ENCODE results near the gene ATP5F1D. TPM values are rescaled to one million over a fixed set of nuclear protein-coding genes. Genes with fewer than 3 reads are reported as not detected.

The ATP5F1D gene
- total and polyA plus RNA-seq, 2 of the 13 experiments (the other 11 are each of a cell fraction or from before 2014, with no cell fraction given) = 39.4 to 78.7 TPM

DNA sequence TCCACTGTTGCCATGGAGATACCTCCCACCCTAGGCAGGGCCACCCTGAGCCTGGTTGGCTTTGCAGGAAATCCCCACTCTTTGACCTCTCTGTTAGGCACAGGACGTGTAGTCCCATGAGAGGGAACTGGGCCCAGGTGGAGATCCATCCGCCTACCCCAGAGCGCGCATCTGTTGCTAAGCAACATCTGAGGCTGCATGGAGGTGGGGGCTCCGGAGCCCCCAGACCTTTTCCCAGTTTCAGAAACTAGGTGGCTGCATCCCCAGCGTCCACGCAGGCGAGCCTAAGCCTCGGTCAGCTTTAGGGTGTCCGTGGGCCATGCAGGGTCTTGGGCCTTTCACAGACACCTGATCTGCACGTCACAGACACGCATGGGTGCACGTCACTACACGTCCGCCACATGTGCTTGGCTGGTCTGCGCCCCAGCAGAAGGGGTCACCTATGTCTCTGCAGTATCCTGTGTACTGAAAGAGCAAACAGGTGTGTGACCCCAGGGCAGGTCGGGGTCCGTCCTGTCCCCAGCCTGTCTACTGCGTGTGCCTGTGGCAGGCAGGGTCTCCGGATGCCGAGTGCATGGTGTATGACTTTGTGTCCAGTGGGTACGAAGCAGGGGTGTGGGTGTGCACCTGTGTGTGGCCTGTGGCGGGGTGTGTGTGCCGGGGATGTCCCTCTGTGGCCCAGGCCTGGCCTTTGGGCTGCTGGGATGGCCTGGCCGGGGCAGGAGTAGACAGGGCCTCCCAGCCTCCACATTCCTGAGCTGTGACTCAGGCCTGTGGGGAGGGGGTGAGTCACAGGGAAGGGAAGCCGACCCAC, 23.5 kb downstream of the ATP5F1D start (continued):
- TF ChIP-seq, protein P1, sequence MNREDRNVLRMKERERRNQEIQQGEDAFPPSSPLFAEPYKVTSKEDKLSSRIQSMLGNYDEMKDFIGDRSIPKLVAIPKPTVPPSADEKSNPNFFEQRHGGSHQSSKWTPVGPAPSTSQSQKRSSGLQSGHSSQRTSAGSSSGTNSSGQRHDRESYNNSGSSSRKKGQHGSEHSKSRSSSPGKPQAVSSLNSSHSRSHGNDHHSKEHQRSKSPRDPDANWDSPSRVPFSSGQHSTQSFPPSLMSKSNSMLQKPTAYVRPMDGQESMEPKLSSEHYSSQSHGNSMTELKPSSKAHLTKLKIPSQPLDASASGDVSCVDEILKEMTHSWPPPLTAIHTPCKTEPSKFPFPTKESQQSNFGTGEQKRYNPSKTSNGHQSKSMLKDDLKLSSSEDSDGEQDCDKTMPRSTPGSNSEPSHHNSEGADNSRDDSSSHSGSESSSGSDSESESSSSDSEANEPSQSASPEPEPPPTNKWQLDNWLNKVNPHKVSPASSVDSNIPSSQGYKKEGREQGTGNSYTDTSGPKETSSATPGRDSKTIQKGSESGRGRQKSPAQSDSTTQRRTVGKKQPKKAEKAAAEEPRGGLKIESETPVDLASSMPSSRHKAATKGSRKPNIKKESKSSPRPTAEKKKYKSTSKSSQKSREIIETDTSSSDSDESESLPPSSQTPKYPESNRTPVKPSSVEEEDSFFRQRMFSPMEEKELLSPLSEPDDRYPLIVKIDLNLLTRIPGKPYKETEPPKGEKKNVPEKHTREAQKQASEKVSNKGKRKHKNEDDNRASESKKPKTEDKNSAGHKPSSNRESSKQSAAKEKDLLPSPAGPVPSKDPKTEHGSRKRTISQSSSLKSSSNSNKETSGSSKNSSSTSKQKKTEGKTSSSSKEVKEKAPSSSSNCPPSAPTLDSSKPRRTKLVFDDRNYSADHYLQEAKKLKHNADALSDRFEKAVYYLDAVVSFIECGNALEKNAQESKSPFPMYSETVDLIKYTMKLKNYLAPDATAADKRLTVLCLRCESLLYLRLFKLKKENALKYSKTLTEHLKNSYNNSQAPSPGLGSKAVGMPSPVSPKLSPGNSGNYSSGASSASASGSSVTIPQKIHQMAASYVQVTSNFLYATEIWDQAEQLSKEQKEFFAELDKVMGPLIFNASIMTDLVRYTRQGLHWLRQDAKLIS (CRISPR knock-in tag; IDR thresholded peaks at IDR 0.05) = no peak
- TF ChIP-seq ZSCAN29 (CRISPR knock-in tag; conservative IDR thresholded peaks at IDR 0.05) = no peak
- TF ChIP-seq HOXD1 (CRISPR knock-in tag; IDR thresholded peaks at IDR 0.05) = no peak
- no peak for TF ChIP-seq TRIM24 (CRISPR knock-in tag; IDR thresholded peaks at IDR 0.05)
- no peak for TF ChIP-seq HOXA9 (CRISPR knock-in tag; IDR thresholded peaks at IDR 0.05; ENCODE audit: borderline replicate concordance)
- TF ChIP-seq MTA3 (CRISPR knock-in tag; IDR thresholded peaks at IDR 0.05) = no peak
- no peak for TF ChIP-seq ZNF468 (CRISPR knock-in tag; IDR thresholded peaks at IDR 0.05)
- TF ChIP-seq ZNF251 (CRISPR knock-in tag; IDR thresholded peaks at IDR 0.05) = peak; percentile 77; the same call in 1 of the 2 replicates
- TF ChIP-seq, protein P2, sequence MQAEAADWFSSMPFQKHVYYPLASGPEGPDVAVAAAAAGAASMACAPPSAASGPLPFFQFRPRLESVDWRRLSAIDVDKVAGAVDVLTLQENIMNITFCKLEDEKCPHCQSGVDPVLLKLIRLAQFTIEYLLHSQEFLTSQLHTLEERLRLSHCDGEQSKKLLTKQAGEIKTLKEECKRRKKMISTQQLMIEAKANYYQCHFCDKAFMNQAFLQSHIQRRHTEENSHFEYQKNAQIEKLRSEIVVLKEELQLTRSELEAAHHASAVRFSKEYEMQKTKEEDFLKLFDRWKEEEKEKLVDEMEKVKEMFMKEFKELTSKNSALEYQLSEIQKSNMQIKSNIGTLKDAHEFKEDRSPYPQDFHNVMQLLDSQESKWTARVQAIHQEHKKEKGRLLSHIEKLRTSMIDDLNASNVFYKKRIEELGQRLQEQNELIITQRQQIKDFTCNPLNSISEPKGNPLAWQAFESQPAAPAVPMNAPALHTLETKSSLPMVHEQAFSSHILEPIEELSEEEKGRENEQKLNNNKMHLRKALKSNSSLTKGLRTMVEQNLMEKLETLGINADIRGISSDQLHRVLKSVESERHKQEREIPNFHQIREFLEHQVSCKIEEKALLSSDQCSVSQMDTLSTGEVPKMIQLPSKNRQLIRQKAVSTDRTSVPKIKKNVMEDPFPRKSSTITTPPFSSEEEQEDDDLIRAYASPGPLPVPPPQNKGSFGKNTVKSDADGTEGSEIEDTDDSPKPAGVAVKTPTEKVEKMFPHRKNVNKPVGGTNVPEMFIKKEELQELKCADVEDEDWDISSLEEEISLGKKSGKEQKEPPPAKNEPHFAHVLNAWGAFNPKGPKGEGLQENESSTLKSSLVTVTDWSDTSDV (CRISPR knock-in tag; IDR thresholded peaks at IDR 0.05) = no peak
- no peak for TF ChIP-seq SOX13 (IDR thresholded peaks at IDR 0.05)
- peak in 1 of 2 experiments; percentile 67; a peak in 2 of 4 replicates for TF ChIP-seq SOX13 (CRISPR knock-in tag; conservative IDR thresholded peaks at IDR 0.05 in 1 of 2, IDR thresholded peaks at IDR 0.05 in 1 of 2)
- TF ChIP-seq, protein P3, sequence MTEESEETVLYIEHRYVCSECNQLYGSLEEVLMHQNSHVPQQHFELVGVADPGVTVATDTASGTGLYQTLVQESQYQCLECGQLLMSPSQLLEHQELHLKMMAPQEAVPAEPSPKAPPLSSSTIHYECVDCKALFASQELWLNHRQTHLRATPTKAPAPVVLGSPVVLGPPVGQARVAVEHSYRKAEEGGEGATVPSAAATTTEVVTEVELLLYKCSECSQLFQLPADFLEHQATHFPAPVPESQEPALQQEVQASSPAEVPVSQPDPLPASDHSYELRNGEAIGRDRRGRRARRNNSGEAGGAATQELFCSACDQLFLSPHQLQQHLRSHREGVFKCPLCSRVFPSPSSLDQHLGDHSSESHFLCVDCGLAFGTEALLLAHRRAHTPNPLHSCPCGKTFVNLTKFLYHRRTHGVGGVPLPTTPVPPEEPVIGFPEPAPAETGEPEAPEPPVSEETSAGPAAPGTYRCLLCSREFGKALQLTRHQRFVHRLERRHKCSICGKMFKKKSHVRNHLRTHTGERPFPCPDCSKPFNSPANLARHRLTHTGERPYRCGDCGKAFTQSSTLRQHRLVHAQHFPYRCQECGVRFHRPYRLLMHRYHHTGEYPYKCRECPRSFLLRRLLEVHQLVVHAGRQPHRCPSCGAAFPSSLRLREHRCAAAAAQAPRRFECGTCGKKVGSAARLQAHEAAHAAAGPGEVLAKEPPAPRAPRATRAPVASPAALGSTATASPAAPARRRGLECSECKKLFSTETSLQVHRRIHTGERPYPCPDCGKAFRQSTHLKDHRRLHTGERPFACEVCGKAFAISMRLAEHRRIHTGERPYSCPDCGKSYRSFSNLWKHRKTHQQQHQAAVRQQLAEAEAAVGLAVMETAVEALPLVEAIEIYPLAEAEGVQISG (CRISPR knock-in tag; IDR thresholded peaks at IDR 0.05) = no peak
- no peak for TF ChIP-seq HNRNPUL1 (IDR thresholded peaks at IDR 0.05; ENCODE audit: low read depth, low read length)
- no peak for TF ChIP-seq KDM6A (CRISPR knock-in tag; IDR thresholded peaks at IDR 0.05; ENCODE audit: low read depth)
- TF ChIP-seq ZNF841 (CRISPR knock-in tag; IDR thresholded peaks at IDR 0.05; ENCODE audit: borderline replicate concordance) = no peak
- no peak for TF ChIP-seq IKZF1 (IDR thresholded peaks at IDR 0.05)
- TF ChIP-seq, protein P4, sequence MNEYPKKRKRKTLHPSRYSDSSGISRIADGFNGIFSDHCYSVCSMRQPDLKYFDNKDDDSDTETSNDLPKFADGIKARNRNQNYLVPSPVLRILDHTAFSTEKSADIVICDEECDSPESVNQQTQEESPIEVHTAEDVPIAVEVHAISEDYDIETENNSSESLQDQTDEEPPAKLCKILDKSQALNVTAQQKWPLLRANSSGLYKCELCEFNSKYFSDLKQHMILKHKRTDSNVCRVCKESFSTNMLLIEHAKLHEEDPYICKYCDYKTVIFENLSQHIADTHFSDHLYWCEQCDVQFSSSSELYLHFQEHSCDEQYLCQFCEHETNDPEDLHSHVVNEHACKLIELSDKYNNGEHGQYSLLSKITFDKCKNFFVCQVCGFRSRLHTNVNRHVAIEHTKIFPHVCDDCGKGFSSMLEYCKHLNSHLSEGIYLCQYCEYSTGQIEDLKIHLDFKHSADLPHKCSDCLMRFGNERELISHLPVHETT (CRISPR knock-in tag; conservative IDR thresholded peaks at IDR 0.05) = peak; percentile 60
- TF ChIP-seq MATR3 (CRISPR knock-in tag; IDR thresholded peaks at IDR 0.05) = no peak

All from HepG2 (cell line).